Measurements from ENCODE around the gene LRRC8D. TPM values are rescaled to one million over a fixed set of nuclear protein-coding genes. Genes with fewer than 3 reads are reported as not detected.

LRRC8D gene
- total and polyA plus RNA-seq, 2 of the 4 experiments (the other 2 are of a cell fraction): 34.1 to 35.3 TPM

- H4K8ac ChIP-seq (ENCODE audit: low read depth in 2 of 2, low read length in 2 of 2): no peak overlapping the region
- dilution Hi-C loops (cut with HindIII; ENCODE audit: low sequenced_read_pairs, unreplicated experiment) (no loop called here), intact Hi-C loops (cut with micrococcal nuclease) (no loop called here), in situ Hi-C loops (cut with MboI; ENCODE audit: low sequenced_read_pairs) (no loop called here)
- no peak for TF ChIP-seq ELK1 (IDR thresholded peaks at IDR 0.05; ENCODE audit: borderline replicate concordance, low read depth, low read length)
- TF ChIP-seq POLR2A (IDR thresholded peaks at IDR 0.05; ENCODE audit: low read depth, low read length): no peak
- no peak for TF ChIP-seq FOS (IDR thresholded peaks at IDR 0.05; ENCODE audit: low read depth, low read length)
- 0 out of 2 replicates have a peak, but pooled peaks have one; percentile 6 for TF ChIP-seq CEBPB (IDR thresholded peaks at IDR 0.05; ENCODE audit: low read depth, low read length)
- no peak for TF ChIP-seq CTCF (conservative IDR thresholded peaks at IDR 0.05; ENCODE audit: low read depth, low read length)
- no peaks in the 10 kb centered on the region for H4K20me1 ChIP-seq (ENCODE audit: insufficient read depth, low read length)
- H3K36me3 ChIP-seq (ENCODE audit: control insufficient read depth, insufficient read depth, low read length): no peaks in the 10 kb centered on the region; the same call in 1 of the 2 replicates
- no peak overlapping the region for H3K27ac ChIP-seq (ENCODE audit: insufficient read depth, low read length)
- no peak overlapping the region for H4K91ac ChIP-seq (ENCODE audit: insufficient read depth, low read depth, low read length)
- DNase-seq (no peak), ATAC-seq (ENCODE audit: low read depth) (0 out of 2 replicates have a peak, but pooled peaks have one; percentile 15)
- no peaks in the 10 kb centered on the region for H3K27me3 ChIP-seq (ENCODE audit: control insufficient read depth, insufficient read depth, low read length)
- H3K4ac ChIP-seq (ENCODE audit: low read depth, low read length): no peak overlapping the region
- no peaks in the 10 kb centered on the region for H3K9me3 ChIP-seq (ENCODE audit: control insufficient read depth, insufficient read depth, low read length)
- H3K9me1 ChIP-seq (ENCODE audit: insufficient read depth, low read length): peaks cover 13% of the 10 kb centered on the region
- H4K5ac ChIP-seq (ENCODE audit: low read depth, low read length): no peak overlapping the region
- H3K4me1 ChIP-seq (ENCODE audit: control insufficient read depth, insufficient read depth, low read length): peaks cover 18% of the 10 kb centered on the region
- H3K18ac ChIP-seq (ENCODE audit: low read depth, low read length): no peak overlapping the region
- no peak overlapping the region for H2AK9ac ChIP-seq (replicated peaks; ENCODE audit: low read depth, low read length, poor library complexity)
- WGBS, 2 experiments (ENCODE audit: extremely low coverage in 2 of 2, insufficient read length in 1 of 2): 100% methylated on average over 3 of the region's 7 CpGs; no CpG with 5 or more reads in 1 of the 2 experiments
- no peak overlapping the region for H2BK20ac ChIP-seq (ENCODE audit: low read depth, low read length)
- no peak overlapping the region for H3K56ac ChIP-seq (ENCODE audit: extremely low read depth, insufficient read depth, low read length)
- H2AFZ ChIP-seq (replicated peaks; ENCODE audit: low read length, poor library complexity): no peak overlapping the region
- no peak overlapping the region for H2AK5ac ChIP-seq (ENCODE audit: low read depth, low read length)
- H3K14ac ChIP-seq (replicated peaks; ENCODE audit: low read depth, low read length): no peak overlapping the region
- H3K4me2 ChIP-seq (ENCODE audit: low read depth, low read length): no peak overlapping the region
- peaks cover 38% of the 10 kb centered on the region in 2 experiments for H3K79me1 ChIP-seq (ENCODE audit: low read depth in 1 of 2, low read length in 2 of 2)
- H2BK120ac ChIP-seq (ENCODE audit: low read depth, low read length): no peak overlapping the region
- ChIA-PET CTCF (no interaction called here), POLR2A (ENCODE audit: unreplicated experiment) (no interaction called here)
- no peak overlapping the region for H3K9ac ChIP-seq (ENCODE audit: low read depth, low read length)
- H3K23ac ChIP-seq (ENCODE audit: low read depth, low read length): no peak overlapping the region
- no peak overlapping the region for H2BK15ac ChIP-seq (ENCODE audit: low read depth, low read length)
- BruUV-seq (replicated peaks): no TSS peak
- H3K4me3 ChIP-seq (ENCODE audit: insufficient read depth, low read depth, low read length): no peak overlapping the region
- H2BK5ac ChIP-seq (ENCODE audit: low read depth, low read length, poor library complexity, severe bottlenecking): no peak overlapping the region
Observed at GRCh38 chr1:89898695-89899470, 78.1 kb downstream of the LRRC8D start.
